ENCODE data around the gene TIMMDC1. TPM values are rescaled to one million over a fixed set of nuclear protein-coding genes. Genes with fewer than 3 reads are reported as not detected.

The TIMMDC1 gene
- total RNA-seq, 1 experiment from 2014 or later: 109 TPM

- Histone ChIP-seq H2BK12ac (ENCODE audit: insufficient read length, low read depth, low read length) (no peak within 1 kb of the TSS), H2BK120ac (ENCODE audit: low read depth, low read length, poor library complexity, severe bottlenecking) (no peak within 1 kb of the TSS), H3K4me1 (ENCODE audit: insufficient read depth, low read length) (no peaks in the 10 kb centered on the region), H3K9ac (ENCODE audit: extremely low read depth, insufficient read length, low read length) (no peak within 1 kb of the TSS), H3K56ac (ENCODE audit: insufficient read length, low read depth, low read length) (no peak within 1 kb of the TSS), H4K5ac (ENCODE audit: insufficient read length, low read depth, low read length) (no peak within 1 kb of the TSS), H3K23me2 (ENCODE audit: insufficient read length, low read depth, low read length, poor library complexity, severe bottlenecking) (no peaks in the 10 kb centered on the region), H3T11ph (ENCODE audit: low read length) (no peak within 1 kb of the TSS), H4K91ac (ENCODE audit: insufficient read length, low read depth, low read length) (no peak within 1 kb of the TSS), H3K79me2 (ENCODE audit: insufficient read depth, low read length) (no peaks in the 10 kb centered on the region), H3K14ac (ENCODE audit: insufficient read depth, low read length) (no peak within 1 kb of the TSS), H2AFZ (ENCODE audit: low read length) (no peak within 1 kb of the TSS), H4K8ac (replicated peaks; ENCODE audit: insufficient read length, low read depth, low read length) (no peak within 1 kb of the TSS), H3K4me2 (ENCODE audit: insufficient read depth, insufficient read length, low read length) (no peak within 1 kb of the TSS), H2BK20ac (ENCODE audit: low read depth, low read length, poor library complexity, severe bottlenecking) (no peak within 1 kb of the TSS), H3K27me3 (ENCODE audit: insufficient read depth, low read length) (no peaks in the 10 kb centered on the region), H4K20me1 (ENCODE audit: control insufficient read depth, insufficient read depth, insufficient read length) (no peaks in the 10 kb centered on the region), H3K18ac (ENCODE audit: insufficient read length, low read depth, low read length) (no peak within 1 kb of the TSS), H3K23ac (ENCODE audit: insufficient read length, low read depth, low read length) (no peak within 1 kb of the TSS), H3K79me1 (ENCODE audit: insufficient read depth, low read depth, low read length, poor library complexity, severe bottlenecking) (no peaks in the 10 kb centered on the region), H2AK5ac (ENCODE audit: insufficient read length, low read length) (no peak within 1 kb of the TSS), H3K4ac (ENCODE audit: low read depth, low read length) (no peak within 1 kb of the TSS), H2BK5ac (ENCODE audit: insufficient read length, low read length) (no peak within 1 kb of the TSS), H2BK15ac (ENCODE audit: low read depth, low read length) (no peak within 1 kb of the TSS), H3K27ac (ENCODE audit: insufficient read length, low read depth, low read length) (no peak within 1 kb of the TSS), H3K9me3 (ENCODE audit: control insufficient read depth, low read depth, low read length) (no peaks in the 10 kb centered on the region)
- Mint-ChIP-seq H3K4me3 (no peak within 1 kb of the TSS), H3K27ac (no peak within 1 kb of the TSS), H3K4me1 (peaks cover 4 to 5% of the 10 kb centered on the region in 2 experiments; a peak in 3 of 4 replicates), H3K9me3 (no peaks in the 10 kb centered on the region; a peak in 1 of 5 replicates), H3K27me3 (ENCODE audit: low read depth) (peaks cover 4% of the 10 kb centered on the region), H3K36me3 (ENCODE audit: insufficient read depth in 1 of 3, low read depth in 3 of 3) (no peaks in the 10 kb centered on the region)
- peak; percentile 65 for TF ChIP-seq CTCF (conservative IDR thresholded peaks at IDR 0.05)
- DNase-seq: peak; percentile 79
- no CpG with 5 or more reads among the region's 7 CpGs for WGBS (ENCODE audit: extremely low coverage, insufficient read length, low lambda C conversion rate)
Measured at GRCh38 chr3:119559441-119559963, 61.2 kb downstream of the TIMMDC1 start, which contains the start of gene CD80. CD80 (minus strand) TSS chr3:119559614; CDS start chr3:119557728, 1,886 bp downstream.
